OCI-LY1 (cell line): Measurements from ENCODE around the gene FZD4.

Source experiments
- EZH2 ChIP-seq: fragments of 200-600 bp; sonication (generic), shearing (Covaris generic); IDR thresholded peaks from 2 replicates; pipeline ENCODE4 v1.8.0; 2017; ENCODE audit warnings: borderline replicate concordance, mixed run types, mild to moderate bottlenecking, antibody characterized with exemption, low read length, moderate library complexity, mixed read lengths
- TF ChIP-seq, protein P1 (sequence below): fragments of 200-600 bp; sonication (generic), shearing (Covaris generic); IDR thresholded peaks from 2 replicates; pipeline ENCODE4 v1.5.1; 2017; ENCODE audit warnings: mild to moderate bottlenecking, antibody characterized with exemption, low read length, moderate library complexity, mixed read lengths

DNA sequence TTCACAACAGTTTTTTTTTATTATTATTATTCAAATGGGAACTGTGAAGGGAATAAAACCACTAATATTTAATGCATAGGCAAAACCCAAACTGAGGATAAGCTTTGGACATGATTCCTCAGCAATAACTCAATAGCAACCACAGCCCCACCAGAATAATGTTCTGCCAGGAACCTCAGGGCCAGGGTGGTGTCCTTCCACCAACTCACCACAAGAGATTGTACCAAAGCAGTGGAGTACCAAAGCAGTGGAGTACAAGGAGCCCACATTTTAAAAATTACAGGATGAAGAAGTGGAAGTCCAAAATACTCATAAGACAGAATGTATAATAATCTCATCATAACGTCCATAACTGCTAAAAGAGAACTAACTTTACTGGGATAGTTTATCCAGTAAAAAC lies 32.5 kb upstream of the FZD4 start:
- TF ChIP-seq, protein P1, sequence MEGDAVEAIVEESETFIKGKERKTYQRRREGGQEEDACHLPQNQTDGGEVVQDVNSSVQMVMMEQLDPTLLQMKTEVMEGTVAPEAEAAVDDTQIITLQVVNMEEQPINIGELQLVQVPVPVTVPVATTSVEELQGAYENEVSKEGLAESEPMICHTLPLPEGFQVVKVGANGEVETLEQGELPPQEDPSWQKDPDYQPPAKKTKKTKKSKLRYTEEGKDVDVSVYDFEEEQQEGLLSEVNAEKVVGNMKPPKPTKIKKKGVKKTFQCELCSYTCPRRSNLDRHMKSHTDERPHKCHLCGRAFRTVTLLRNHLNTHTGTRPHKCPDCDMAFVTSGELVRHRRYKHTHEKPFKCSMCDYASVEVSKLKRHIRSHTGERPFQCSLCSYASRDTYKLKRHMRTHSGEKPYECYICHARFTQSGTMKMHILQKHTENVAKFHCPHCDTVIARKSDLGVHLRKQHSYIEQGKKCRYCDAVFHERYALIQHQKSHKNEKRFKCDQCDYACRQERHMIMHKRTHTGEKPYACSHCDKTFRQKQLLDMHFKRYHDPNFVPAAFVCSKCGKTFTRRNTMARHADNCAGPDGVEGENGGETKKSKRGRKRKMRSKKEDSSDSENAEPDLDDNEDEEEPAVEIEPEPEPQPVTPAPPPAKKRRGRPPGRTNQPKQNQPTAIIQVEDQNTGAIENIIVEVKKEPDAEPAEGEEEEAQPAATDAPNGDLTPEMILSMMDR: no peak
- no peak for TF ChIP-seq EZH2
